Stimulated activated CD8-positive, alpha-beta memory T cell treated with anti-CD3 and anti-CD28 coated beads, Interleukin-7, amount 100 ng/mL, for 48 hours (primary cell): Measurements from ENCODE around the gene TMA16.

Source experiments
- DNase-seq, 2 donors: peaks; one replicate each; pipeline ENCODE4 v3.0.0-alpha.2; 2020; ENCODE audit warnings: low read depth in 1 of 2; ENCODE audit errors: extremely low read depth in 1 of 2

TMA16 gene

DNA sequence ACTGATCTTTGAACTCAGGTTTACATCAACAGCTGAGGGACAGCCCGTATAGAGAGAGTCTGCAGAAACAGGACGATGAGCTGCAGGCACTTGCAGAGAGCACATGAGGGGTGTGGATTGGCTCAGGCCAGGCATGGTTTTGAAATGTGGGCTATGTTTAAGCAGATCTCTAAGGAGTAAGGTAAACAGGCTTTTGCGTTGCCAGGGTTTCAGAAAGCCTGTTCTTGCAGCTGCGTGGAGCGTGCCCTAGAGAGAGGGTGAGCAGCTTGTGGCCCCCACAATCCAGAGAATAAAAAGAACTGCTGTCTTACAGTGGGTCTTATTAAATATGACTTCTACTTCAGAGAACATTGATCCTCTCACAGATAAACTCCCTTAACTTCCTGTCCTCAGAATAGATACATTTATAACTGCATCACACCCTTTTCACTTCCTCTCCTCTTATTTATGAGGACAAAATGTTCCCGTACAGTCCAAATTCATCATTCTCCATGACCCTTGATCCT lies 64.1 kb downstream of the TMA16 start:
- no peak for DNase-seq

DNA sequence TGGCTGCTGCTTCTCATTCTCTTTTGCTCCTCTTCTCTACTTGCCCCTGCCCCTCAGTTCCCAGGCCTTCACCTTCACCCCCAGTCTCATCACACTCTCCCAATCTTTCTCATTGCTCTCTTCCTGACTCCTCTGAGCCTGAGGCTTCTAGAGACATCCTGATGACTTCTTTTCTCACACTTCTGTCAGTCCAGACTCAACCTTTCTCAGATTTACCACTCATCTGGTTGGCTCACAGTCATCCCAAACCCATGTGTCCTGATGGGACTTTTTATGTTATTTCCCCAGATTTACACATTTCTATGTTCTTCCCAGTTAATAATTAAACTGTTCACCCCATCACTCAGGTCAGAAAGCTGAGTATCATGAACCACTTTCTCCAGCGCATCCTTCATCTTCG lies 68.0 kb downstream of the TMA16 start:
- no peak for DNase-seq

DNA sequence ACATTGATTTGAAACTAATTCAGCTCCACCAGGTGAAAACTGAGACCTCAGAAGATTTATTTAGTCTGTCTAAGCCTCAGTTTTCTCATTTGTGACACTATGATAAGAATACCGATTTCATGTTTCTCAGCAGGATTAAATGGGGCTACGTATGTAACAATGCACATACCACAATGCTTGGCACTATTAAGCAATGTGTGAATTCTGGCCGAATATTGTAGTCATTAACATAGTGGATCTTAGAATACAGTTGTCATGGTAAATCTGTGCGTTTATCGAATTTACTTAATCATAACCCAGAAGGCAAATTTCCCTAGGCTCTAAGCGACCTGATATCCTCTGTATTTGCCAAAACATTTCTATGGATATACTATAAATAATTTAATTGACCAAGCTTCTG lies 69.1 kb downstream of the TMA16 start:
- DNase-seq: no peak

DNA sequence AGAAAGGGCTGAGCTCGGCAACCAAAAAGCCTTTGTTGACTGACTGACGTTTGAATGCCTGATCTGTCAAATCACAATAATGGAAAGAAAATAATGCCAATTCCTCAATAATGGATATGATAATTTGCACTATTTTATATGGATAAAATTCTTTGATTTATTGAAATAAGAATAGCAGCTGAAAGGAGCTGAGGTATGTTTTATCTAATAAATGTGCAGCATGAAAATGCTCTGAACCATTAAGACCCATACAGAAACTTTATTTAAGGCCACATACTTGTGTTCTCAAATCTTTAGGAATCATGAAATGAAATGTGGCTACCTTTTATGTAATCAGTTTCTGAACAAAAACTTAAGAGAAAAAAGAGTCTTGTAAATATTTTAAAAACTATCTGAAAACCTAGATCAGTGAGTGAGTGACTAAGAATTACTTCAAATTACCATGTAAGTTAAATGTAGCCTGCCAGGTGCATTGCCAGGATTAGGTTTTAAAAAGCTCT lies 69.8 kb downstream of the TMA16 start:
- no peak for DNase-seq

DNA sequence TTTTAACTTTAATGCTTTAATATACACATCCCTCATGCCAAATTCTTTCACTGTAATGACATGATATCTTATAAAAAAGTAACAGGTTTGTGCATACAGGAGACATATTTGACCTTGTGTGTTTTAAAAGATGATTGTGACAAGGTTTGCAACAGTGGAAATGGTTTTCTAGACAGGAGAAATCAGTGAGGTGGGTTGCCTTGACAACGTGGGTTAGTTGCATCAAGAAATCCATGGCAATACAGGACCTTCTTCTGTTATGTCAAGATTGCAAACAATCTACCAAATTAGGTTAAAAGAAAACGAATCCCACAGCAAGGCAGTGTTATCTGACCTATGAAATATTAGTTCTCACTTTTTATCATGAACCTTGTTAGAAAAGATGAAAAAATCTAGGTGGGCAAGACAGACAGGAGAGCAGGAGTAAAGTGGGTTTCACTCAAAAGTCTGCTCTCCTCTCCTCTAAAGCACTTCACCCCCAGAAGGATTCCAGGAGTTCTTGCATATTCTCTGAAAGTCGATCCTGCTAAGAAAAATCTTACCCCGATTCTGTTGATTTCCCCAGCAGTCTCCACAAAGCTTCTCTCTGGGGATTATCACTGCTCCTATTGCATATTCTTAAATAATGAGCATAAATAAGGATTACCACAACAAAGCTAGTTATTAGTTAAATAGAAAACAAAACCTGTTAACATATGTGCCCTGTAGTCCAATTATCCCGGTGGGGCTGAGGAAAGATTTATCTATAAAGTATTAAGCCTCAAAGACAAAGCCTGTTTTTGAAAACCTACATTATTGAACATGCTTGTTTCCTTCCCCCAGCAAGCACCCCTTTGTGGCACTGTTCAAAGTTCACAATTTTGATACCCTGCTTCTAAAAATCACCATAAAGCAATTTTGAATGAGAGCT lies 71.0 kb downstream of the TMA16 start:
- DNase-seq: no peak

DNA sequence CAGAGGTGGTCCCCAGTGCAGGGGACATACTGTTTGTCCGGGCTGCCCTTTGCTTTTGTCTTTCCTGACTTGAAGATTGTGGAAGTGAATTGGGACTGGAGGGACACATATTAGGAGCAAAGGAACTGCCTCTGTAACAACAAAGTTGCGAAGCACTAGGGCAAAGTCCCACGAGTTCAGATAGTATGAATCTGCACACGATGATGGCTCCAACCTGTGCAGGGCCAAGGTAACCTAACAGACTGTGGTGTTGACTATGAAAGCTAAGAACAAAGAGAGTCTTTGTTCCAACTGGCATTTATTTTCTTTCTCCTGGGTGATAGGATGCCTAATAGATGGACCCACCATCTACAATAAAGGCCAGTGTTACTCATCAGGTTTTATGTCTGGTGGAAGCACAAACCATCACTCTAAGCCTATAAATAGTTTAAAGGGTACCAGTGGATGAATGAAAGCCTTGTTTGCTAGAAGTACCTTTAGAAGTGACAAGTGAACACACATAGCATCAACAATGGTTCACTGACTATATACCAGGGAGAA lies 71.8 kb downstream of the TMA16 start:
- DNase-seq: no peak

DNA sequence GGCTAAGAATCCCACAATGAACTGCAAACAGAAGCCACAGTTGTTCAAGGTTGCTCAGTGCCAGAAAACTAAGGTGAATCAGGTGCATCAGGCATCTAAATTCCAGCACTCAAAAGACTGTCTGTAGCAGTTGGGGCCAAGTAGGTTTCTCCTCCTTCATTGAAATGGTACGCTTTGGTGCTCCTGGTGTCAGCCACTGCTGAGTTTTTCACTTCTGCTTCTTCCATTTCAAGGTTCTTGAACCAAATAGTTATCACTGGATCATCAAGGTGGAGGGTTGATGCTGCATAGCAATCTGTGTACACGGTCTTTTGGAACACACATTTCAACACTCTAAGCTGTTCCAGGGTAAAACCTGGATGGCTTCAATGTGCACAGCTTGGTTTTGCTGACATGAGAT lies 74.4 kb downstream of the TMA16 start:
- no peak for DNase-seq
